Activated CD4-positive, alpha-beta T cell treated with anti-CD3 and anti-CD28 coated beads, Interleukin-2, amount 50 U/mL, for 16 hours (primary cell): ENCODE results near the gene CTNNB1.
A peak's percentile ranks its signal among the peaks of the same experiment; 100 is the strongest.

Experiments
- DNase-seq: peaks from one replicate; pipeline ENCODE4 v3.0.0-alpha.2; 2020

Gene CTNNB1

DNA sequence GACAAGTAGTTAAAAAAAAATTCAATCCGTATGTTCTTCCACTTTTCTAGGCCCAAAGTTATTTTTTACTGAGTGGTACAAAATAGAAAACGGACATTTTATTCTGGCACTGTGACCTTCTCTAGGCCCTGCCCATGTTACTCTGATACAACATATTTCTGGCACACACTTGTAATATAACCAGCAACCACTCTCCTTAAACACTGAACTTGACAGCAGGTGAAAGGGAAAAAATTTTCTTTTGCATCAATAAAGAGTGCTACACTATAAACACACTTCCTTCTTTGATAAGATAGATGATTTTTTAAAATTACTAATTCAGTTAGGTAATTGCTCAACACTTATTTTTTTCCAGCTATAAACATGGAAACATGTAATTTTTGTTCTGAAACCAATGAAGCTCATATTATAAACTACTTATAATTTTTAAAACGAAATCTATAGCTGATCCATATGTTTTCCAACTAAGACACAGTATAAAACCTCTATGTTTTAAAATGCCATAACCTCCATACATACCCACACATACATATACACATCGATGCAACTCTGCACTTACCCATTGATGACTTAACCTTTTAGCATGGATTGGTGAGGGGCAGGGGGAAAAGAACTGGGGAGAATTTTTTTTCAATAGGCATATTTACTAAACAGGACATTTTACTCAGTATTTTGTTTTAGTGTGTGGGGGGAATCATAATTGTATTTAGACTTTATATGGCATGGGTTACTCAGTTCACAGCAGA, 5.3 kb upstream of the CTNNB1 start:
- DNase-seq, result no peak

DNA sequence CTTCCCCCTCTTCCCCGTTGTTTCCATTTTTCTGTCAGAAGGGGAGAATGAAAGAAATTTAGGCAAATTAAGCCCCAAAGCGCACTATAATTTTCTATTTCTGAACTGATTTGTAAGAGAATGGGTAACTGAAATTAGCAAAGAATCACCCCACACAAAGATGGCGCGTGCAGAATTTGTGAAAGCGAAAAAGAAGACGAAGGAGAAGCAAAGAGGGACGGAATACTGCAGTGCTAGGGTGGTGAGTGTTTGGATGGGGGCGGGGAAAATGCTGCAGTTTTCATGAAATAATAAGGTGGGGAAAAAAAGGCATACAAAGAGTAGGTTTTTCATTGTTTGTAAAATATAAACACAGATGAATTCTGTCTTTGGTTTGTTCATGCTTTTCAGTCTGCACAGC, 4.6 kb upstream of the CTNNB1 start:
- no peak for DNase-seq

DNA sequence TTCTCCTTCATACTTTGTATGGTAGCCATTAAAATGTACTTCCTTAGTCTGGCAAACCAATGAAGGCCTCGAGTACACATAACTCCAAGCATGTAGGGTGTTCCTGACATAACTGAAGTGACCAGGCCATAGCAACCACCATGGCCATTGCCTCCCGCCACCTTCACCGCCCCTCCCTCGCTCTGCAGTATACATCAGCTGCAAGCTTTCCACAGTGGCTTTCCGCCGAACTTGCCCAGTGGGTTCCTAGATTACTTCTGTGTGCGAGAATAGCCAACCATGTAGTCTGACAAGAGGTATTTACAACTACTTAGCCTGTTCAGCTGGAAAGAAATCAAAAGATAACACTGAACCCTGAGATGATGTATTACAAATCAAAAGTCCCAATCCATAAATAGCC, 3.4 kb upstream of the CTNNB1 start:
- DNase-seq, result no peak

DNA sequence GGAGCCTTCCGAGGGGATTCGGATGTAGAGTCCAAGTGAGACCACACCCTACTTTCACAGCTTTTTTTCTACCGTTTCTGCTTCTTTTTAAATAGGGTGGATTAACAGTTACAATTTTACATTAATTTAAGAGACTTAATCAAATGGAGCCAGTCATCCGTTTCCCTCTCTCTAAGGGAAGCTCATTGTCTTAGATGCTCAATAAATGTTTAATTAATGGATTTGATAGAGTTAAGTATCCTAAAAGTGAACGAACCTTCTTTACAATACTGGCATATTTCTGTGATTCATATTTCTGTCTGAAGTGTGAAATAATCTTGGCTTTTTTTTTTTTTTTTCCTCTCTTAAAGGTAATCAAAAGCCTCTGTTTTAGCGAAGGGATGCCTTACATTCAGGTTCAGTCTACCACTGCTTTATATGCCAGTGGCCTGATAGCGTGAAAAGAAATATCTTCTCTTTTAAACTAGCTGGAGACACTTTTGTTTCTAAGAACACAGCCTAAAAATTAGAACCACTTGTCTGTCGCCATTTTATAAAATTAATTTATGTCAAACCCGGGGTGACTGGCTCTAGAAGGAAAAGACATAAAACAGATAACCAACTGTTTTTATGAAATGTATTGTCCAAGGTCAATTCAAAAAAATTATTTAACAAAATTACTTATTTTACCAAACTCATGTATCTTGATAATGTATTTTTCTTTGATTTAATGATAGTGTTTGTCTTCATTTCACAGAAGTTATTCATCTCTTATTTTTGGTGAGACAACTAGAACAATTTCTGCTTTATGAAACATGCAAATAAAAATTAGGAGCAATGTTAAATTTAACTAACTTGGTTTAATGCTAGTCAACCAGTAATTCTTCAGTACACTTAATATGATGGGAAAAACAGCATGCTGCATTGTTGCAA, 2.5 kb upstream of the CTNNB1 start:
- DNase-seq, result no peak

DNA sequence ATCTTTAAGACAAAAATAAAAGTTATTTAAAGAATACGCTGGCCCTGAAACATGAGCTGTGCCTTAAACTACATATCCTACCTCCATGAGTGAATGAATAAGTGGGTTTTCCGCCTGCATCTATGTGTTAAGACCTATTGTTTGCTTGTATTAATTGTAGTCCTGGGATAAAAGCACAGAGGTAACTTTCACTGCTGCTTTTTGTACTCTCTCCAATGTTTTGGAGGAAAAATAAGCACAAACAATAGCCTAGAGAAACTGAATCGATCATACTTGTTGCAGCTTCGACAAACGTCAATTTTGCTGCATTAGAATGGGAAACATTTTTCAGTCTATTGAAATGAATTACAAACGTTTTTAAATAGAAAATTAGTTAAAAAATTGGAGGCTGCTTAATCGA, 1.3 kb upstream of the CTNNB1 start:
- no peak for DNase-seq

DNA sequence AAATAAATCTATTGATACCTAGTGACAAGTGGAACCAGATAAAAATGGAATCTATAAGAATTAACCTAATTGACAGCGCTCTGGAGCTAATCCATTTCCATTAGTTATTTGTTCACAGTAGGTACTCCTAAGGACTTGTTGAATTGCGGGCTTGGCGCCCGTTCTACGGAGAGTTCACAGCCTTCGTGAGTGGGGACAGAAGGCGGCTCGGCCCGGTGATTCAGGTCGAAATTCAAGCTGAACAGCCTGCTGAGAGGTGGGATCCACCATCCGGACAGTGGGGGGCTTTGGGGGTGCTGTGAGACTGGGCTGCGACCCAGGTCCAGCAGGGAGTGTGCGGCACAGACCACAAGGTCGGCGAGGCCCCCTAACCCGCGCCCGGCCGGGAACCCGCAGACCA, 779 bp upstream of the CTNNB1 start:
- DNase-seq, result no peak

DNA sequence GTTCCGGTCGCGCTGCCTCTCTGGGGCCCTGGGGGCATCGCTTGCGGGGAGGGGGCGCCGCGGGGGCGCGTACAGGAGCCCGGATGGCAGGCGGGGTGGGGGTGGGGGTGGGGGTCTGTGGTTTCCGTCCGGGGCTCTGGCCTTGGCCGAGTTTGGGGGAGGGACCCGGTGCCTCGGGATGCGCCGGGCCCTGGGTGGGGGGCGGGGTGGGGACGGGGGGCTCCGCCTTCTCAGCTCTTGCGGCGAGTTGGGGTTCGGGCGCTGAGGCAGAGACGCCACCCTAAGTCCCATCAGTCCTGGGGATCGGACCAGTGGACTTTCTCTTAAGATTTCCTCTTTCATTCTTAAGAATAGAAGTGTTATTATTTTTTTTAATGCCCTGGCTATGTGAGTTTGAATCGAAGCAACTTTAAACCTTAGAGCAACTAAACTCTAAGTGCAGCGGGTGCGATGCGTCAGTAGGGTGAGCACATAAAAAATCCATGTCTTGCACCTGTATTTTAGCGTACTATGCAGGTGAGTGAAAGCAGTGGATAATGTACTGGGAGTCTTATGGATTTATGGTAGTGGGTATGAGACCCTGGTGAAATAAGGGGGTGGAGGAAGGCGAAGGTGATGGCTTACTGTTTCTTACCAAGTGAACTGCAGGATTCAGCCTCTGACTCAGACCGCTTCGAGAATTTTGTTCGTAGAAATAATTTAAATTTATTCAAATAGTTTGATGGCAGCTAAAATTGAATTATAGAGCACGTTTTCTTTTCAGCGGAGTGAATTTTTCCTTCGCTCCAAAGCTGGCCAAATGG, 762 bp downstream of the CTNNB1 start:
- DNase-seq, result peak; percentile 44

DNA sequence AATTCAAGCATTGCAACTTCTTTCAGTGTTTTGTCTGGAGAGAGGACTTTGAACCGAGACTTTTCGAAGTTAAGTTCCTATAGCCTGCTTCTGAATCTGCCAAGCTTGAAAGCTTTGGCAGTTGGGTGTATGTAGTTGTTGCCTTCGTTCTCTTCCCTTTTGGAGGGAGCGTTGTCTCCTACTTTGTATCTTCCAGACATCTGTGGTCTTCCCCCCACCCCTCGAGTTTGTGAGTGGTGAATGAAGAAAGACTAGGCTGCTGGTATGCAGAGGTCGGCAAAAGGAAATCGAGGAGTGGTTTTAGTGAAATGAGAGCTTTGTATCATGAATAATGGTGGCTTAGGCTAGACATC, 1.3 kb downstream of the CTNNB1 start:
- peak; percentile 39 for DNase-seq

DNA sequence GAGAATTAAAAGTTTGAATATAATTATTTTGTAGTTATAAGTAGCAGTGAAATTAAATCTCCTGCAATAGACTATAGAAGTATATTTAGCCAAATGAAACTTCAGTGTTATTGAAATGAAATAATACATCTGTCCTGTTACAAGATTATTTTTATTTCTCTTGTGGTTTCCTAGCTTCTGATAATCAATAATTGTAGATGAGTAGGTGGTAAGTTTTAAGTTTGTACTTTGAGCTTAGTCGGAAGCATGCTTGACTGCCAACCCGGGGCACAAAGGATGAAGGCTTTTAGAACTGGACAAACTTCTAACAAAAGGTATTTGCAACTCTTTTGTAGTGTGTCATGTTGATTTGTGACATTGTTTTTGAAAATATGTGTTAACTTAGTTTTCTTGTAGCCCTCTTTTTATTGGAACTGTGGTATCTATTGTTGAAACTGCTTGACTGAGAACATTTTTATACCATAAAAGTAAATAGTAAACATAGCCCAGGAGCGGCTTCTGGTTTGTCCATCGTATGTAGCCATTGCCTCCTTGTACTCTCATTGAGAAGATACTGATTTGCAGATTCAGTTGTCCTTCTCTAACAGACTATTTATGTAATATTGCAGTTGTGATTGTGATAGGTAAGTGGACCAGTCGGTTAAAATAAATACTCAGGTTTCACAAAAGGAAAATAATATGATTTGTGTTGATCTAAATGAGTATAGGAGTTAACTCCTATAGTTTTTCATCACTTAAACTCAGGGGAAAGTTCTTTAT, 2.9 kb downstream of the CTNNB1 start:
- DNase-seq, result no peak

DNA sequence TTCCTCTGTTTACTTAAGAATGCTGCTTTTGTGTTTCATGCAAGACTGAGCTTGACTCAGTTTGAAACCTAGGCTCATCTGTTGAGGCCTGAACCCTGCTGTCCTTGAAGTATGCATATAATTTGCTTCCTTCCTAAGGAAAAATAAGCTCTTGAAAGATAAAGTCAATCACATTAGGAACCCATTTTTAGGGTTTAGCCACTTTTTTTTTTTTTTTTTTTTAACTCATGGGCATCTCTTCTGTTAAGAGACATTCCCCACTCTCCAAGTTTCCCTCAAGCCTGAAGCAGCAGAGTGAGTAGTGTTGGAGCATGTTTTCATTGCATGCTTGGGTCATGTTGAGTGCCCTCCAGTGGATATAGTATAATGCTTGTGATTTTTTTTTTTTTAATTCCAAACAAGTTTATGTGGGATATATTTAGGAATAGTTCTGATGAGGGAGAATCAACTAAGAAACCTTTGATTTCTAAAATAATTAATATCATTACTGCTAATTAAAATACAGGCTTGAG, 3.6 kb downstream of the CTNNB1 start:
- DNase-seq, result peak; percentile 34

DNA sequence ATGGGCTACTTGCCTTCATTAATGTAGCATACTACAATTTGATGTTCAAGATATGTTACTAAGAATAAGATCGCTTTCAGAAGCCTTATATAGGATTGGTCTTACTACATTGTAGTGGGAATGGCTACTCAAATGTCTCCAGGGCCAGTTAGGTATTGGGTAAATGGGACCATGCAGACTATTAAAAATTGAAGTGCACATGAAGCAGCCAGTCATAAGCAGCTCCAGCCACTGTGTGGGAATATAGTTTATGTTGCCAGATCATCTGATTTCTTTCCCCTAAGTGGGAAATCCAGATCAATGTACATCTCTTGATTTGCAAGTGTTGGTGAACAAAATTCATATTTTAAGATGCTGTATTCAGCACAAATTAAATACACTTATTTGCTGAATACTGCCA, 5.1 kb downstream of the CTNNB1 start:
- DNase-seq, result no peak

DNA sequence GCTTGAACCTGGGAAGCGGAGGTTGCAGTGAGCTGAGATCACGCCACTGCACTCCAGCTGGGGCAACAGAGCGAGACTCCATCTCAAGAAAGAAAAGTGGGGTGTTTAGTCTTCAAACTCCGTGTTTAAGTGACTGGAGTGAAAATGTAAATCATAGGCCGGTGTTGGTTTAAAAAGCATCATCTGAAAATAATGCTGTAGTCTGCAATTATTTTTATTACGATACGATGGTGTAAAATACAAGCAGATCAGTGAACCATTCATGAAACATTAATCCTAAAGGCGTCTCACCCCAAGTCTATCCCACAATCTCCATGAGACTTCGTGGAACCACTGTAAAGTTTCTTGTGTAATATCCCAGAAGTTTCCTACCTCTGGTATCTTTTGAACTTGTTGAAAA, 6.3 kb downstream of the CTNNB1 start:
- no peak for DNase-seq

DNA sequence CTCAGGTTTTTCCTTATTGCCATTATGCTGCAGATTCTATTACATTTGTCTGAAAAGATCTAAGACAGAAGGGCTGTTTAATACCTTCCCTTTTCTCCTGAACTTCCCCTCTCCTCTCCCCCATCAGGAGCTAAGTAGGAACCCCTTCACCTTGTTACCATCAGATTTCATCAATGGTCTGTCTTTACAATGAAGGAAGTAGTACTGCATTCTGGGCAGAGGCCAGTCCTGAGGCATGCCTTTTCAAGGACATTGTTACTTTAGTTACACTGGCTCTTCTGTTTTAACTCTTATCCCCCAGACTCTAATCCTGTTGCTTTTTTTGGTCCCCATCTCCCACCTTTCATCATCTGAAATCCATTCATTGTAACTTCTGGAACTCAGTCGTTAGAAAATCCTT, 8.1 kb downstream of the CTNNB1 start:
- no peak for DNase-seq

DNA sequence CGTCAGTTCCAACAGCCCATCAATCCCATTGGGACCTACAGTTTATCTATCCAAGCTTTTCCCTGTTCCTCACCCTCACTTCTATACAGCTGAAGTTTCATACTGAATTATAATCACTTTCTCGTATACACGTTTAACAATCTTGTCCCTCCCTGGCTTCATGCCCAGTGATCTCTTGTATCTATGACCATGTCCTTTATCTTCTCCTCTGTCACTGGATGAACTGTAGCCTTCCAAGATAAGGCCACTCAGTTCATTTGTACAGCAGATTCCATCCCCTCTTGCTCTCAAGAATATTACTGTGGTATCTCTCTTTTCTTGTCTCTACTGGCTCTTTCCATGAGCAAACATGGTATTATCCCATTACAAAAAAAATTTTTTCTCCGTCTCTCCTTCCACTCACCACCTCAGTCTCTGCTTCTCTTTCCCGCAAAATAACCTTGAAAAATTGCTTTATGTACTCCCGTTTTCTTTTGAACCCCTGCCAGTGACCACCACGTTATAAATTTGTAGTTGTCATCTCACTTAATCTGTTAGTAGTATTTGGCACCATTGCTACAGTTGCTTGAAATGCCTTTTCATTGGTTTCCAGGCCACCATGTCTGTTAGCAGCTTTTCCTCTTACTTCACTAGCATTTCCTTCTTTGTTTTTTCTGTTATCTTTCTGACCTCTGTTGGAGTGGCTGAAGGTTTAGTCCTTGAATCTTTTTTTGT, 9.4 kb downstream of the CTNNB1 start:
- DNase-seq, result no peak

DNA sequence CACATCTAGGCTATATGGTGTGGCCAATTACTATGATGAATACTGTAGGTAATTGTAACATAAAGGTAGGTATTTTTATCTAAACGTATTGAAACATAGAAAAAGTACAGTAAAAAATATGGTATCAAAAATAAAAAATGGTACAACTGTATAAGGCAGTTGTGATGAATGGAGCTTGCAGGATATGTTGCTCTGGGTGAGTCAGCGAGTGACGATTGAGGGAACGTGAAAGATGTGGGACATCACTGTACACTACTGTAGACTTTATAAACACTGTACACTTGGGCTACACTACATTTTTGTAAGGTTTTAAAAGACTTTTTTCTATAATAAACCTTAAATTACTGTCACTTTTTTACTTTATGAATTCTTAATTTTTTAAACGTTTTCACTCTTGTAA, 10.3 kb downstream of the CTNNB1 start:
- no peak for DNase-seq

DNA sequence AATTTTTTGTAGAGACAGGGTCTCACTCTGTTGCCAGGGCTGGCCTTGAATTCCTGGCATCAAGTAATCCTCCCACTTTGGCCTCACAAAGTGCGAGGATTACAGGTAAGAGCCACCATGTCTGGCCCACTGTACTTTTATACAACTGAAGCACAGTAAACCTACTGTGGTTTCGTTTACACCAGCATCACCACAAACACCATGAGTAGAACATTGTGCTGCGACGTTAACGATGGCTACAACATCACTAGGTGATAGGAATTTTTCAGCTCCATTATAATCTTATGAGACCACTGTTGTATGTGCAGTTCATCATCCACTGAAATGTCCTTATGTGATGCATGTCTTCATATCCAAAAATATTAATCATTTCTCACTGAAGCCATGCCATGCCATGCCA, 11.7 kb downstream of the CTNNB1 start:
- no peak for DNase-seq

DNA sequence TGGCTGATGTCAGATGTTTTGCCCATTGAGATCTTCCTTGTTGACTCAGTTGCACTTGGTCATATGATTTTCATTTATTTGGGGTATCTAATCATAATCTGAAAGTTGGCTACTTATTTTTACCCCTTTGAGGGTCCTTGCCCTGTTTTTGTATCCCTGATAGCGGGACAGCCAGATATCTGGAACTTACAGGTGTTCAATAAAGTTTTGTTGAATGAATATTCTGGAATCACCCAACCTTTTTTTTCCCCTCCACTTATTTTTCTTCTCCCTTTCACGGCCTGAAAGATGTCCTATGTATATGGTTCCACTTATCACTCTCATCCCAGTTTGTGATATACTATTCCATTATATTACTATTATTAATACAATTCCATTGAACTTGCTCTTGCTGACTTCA, 12.8 kb downstream of the CTNNB1 start:
- DNase-seq, result no peak

DNA sequence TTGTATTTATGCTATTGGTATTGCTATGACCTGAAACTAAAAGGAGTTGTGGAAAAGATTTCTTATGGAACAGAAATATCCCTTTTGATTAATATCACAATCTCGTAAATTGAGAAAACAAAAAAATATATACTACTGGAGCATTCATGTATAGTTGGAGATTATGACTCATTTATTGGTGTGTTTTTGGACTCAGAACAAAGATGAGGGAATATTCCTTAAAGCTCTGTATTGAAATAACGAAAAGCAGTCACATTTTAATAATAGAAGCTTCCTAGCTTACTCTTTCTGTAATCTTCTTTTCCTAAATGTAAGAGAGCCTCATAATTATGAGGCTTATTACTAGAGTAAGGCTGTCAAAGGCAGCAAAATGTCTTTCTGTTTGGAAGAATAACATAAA, 14.3 kb downstream of the CTNNB1 start:
- no peak for DNase-seq

DNA sequence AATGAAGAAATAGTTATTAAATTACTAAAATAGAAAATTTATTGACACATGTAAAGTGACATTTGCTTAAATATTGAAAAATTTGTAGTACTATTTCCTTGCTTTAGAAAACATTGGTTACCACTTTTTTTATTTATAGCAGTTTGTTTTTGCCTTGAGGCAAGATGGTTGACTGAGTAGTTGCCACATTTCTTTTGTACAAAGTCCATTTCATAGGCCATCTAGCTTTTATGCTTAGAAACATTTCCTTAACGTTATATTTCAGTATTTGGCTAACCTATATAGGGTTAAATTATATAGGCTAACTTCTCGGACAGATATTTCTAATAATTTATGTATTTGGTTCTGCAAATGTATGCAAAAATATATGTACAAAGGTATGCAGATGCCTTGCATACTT, 17.1 kb downstream of the CTNNB1 start:
- no peak for DNase-seq

DNA sequence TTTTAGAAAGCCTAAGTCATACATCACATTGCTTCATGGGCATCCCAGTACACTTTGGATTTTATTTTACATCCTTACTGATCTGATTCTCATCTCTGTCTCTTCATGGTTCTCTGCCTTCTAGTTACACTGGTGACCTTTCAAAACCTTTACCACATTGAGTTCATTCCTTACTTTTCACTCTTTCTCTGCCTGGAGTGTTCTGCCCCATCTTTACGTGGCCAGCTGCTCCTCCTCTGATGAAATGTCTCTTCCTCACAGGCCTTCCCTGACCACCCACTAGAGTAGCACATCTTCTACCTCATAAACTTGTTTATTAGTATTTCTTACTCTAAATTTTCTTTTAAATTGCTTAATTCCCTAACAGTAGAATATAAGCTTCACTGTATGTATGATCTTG, 17.7 kb downstream of the CTNNB1 start:
- no peak for DNase-seq

DNA sequence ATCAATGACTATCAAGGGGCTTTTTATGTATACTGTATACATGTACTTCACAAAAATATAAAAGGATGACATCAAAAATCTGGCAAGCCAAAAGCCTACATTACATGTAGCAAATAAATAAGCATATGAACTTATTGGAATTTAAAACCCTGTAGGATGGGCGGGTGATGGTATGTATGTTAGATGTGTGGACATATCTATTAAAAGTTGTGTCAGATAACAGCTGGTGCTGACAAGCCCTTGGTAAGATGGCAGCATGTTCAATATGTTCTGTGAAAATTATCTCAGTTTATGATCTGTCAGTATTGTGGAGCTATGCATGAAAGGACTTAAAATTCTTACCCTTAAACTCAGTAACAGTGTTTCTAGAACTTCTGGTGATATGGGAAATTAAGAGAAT, 20.1 kb downstream of the CTNNB1 start:
- no peak for DNase-seq
